Amygdala (tissue), 56 donors: ENCODE measurements around the gene CDH13.
A peak's percentile ranks its signal among the peaks of the same experiment; 100 is the strongest.

ENCODE experiments used
- DNase-seq, 56 donors: peaks; one replicate each; lab custom pipeline; 2025; lab: John Stamatoyannopoulos, UW

Gene CDH13

GRCh38 chr16:83789642-83790401 is 1163.1 kb downstream of the CDH13 start:
- DNase-seq: no peak

DNA sequence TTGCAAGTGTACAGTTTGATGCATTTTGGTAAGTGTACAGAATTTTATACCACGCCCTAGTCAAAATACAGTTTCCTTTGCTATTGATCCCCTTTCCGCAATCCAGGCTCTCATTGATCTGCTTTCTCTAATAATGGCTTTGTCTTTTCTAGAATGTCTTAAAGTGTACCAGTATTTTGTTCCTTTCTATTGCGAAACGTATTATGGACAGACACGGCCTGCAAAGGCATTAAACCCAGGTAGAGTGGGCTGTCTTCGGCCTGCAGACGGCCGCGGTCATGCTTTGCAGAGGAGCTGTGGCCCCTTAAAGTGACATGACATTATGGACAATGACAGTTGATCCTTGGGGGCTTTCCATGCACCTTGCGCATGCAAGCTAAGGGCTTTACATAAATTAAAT is 1165.1 kb downstream of the CDH13 start:
- DNase-seq: no peak

DNA sequence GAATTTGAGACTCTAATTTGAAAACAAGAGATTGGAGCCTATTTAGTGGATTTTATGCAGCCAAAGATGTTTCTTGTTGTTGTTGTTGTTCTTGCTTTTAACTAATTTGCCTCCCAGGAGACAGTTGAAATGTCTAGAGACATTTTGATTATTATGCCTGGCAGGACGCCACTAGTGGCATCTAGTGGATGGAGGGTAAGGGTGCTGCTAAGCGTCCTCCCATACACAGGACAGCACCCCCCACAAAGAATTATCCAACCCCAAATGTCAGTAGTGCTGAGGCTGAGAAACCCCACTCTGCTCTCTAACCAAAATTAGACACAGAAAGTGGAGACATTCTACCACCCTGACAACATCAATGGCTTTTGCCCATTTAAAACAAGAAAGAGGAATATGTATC is 1165.6 kb downstream of the CDH13 start:
- no peak for DNase-seq

DNA sequence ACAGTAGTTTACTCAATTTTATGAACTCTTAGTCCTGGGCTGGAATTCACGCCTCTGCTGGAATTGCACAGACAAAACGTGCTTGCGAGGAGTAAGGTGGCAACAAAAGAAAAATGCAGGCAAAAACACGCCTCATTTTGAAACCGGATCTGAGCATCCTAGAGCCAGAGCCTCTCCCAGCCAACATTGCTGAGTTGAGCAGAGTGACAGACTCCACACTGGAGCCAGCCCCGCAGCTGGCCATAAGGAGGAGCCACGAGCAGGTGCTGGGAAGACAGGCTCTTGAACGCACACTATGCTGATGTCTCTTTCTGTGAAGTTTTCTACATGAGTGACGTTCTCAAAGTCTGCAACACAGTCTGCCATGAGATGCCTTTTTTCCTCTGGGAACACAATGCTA is 1166.4 kb downstream of the CDH13 start:
- no peak for DNase-seq

GRCh38 chr16:83794860-83795554 is 1168.2 kb downstream of the CDH13 start:
- no peak for DNase-seq

DNA sequence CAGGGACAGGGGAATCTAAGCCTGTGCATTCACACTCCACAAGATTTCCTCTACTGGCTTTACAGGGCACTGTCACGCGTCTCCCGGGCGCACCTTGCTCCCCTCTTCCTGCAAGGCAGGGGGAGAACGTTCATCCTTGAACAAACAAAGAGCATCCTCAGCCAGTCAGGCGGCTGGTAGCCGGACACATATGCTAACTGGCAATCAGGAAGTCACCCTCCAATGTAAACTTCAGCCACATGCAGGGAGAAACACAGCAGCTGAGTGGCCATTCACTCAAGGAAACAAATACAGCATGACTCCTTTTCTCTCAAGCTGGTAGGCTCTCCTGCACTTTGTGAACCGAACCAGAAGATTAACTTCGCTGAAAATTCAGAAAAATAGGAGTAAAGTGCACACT is 1170.2 kb downstream of the CDH13 start:
- DNase-seq: no peak

- DNase-seq: no peak
Observed at GRCh38 chr16:83799336-83799735, 1172.6 kb downstream of the CDH13 start.

DNA sequence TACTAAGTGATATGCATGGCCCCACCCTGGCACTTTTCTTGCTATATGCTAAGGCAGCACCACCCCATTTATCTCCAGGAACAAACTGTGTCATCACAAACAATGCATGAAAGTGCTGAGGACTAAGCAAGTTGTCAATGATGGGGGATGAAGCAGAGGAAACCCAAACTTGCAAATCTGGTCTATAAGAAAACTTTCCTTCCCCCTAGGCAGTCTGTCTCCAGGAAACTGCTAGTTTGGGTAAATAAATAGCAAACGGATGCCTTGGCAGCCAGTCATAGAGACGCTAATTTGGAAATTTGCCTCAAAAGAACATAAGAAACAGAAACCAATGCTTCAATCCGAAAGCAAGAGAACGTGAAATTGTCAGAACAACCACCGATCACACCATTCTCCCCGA is 1175.4 kb downstream of the CDH13 start:
- DNase-seq: peak in 3 of 56 donors; percentile 13 to 28 (median 22)

- no peak for DNase-seq
Observed at GRCh38 chr16:83802554-83803205, 1175.9 kb downstream of the CDH13 start.

DNA sequence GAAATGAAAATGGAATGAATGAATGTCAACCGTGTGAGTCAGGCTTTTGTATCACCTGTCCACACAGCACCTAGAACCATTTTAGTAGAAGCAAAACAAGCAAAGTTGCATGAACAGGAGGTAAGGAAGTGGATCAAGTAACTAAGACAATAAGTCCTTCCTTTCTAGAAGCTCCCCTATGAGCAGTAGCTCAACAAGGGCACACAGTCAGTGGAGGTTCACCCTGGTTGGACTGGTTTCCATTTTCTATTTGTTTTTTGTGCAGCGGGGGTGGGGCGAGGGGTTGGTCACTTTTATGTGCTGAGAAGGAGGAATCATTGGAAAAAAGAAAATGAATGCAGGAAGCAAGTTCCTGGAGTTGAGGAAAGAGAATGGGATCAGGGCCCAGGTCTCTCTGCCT is 1177.0 kb downstream of the CDH13 start:
- no peak for DNase-seq

DNA sequence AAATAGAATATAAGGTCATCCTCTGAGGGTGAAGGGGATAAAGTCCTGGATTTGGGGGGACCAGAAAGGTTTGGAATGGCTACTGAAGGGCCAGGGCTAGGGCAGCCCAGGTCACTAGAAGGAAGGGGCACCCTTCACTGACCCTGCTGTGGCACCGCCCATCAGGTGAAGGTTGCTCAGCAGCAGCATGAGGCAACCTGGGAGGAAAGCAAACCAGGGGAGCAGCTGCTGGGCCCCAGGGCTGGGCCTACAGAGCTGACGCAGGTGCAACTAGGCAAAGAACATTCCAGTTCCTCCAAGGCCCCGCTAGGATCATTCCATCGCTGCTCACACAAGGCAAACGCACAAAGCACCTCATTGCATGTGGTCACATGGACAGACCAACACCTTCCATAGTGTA is 1177.6 kb downstream of the CDH13 start:
- DNase-seq: no peak

DNA sequence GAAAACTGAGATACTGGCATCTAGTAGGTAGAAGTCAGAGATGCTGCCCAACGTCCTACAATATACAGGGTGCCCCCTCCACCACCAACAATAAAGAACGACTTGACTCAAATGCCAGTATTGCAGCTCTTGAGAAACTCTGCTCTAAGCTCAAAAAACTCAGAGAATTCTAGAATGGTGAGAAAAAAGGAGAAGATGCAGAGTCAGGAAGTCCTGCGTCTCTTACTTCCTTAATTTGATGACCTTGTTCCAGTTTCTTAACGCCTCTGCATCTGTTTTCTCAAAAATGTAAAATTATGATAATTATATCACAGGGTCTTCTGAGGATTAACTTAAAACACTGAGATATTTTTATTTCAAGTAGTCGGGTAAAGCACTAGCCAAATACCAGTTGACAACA is 1179.3 kb downstream of the CDH13 start:
- DNase-seq: no peak

GRCh38 chr16:83806731-83807130 is 1180.0 kb downstream of the CDH13 start:
- no peak for DNase-seq

- peak in 2 of 56 donors; percentile 36 to 56 for DNase-seq
Observed at GRCh38 chr16:83807327-83807709, 1180.5 kb downstream of the CDH13 start.

DNA sequence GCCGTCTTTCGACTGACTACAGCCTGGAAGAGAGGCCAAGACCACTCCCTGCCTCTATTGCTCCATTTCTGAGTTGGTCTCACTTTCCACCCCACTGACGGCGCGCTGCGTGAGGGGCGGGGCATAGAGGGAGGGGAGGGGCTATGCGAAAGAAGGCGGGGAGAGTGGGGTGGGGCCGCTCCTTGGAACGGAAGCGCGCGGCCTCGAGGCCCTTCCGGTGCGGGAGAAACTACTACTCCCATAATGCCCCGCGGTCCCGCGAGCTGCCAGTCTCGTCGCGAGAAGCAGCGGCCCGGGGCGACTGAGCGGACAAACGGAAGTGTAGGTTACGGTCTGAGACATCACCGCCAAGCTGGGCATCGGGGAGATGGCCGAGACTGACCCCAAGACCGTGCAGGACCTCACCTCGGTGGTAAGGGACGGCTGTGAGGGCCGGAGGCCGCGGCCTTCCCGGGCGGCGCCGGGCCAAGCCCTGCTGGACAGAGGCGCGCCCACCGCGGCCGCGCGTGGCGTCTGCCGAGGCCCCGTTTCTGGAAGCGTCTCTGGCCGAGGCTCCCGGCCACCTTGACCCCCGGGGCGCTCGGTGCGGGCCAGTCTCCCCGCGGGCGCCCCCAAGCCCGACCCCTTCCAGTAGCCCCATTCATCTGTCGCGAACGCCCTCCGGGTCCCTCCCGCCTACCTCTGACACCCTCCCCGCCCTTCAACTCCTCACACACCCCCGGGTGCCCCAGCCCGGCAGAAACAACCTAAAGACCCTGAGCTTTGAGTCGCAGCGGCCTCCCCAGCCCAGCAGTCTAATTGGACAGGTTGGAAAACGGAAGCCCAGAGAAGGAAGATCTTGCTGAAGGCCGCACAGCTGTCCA is 1181.2 kb downstream of the CDH13 start, which contains the start of gene HSBP1:
HSBP1 (plus strand) TSS at position 269 of the 863 bp plus-strand sequence; CDS start at position 368, 99 bp downstream.
- peak; percentile 51 to 93 (median 83) for DNase-seq

- DNase-seq: peak in 1 of 56 donors; percentile 37
Observed at GRCh38 chr16:83808573-83809014, 1181.8 kb downstream of the CDH13 start.

DNA sequence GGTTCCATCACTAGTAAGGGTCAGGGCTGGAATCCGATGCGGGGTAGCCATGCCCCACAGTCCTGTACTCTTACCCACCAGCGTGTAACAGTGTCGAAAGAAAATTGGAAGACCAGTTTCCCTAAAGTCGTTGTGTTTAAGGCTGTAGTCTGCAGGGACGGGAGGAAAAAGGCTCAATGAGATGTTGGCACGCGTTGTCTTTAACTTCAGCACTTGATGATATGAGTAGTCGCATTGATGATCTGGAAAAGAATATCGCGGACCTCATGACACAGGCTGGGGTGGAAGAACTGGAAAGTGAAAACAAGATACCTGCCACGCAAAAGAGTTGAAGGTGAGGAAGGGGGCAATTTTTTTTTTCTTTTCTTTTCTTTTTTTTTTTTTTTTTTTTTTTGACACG is 1182.3 kb downstream of the CDH13 start:
- DNase-seq: no peak

DNA sequence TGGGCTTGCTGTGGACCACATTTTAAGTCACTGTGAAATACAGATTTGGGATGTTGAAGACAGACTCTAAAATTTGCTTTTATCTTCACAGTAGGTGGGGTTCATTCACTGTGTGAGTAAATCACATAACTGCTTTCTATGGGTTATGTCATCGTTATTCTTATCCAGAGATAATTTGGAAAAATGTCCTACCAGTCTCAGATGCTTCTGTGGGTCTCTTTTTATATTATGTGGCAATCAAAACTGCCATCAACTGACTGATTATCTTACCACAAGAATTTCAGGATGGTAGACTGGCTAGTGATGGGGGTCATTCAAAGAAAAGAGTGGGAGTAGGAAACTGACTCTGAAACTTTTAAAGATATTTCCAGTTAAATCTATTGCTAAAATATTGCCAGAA is 1184.1 kb downstream of the CDH13 start:
- no peak for DNase-seq

DNA sequence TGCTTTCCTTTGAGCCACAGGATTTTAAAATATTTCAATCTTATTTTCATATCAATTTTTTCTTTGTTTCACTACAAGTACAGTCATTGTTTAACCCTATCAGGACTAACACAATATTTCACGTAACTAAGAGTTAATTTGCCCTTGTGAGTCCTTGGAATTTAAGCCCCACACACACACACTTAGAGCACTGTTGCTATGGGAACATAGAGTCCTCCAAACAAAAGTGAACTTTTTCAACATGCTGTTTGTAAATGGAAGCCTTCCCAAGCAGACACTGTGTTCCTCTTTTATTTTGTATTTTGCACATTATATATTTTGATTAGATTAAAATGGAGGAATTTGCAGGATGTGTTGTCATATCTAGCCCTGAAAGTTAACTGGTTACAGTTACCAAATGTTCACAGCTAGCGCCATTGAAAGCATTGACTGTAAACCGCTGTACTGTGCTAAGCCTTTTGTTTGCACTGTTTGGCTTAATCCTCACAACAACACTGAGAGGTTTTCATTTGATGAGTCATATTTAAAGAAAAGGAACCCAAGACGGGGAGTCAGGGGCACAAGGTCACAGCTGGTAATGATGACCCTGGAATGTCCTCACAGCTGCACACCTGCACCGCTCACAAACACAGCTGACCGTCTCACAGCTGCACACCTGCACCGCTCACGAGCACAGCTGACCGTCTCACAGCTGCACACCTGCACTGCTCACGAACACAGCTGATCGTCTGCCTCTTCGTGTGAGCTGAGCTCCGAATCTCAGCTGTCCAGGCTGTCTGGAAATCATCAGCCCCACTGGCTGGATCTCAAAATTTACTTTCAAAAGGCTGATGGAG is 1187.3 kb downstream of the CDH13 start:
- DNase-seq: peak in 2 of 56 donors; percentile 5 to 12

GRCh38 chr16:83814659-83814985 is 1187.9 kb downstream of the CDH13 start:
- DNase-seq: no peak
